Ishikawa (cell line): ENCODE data around the gene CD47.

ENCODE experiments used
- CREB1 ChIP-seq: IDR thresholded peaks from 2 replicates; pipeline ENCODE4 v1.6.1; 2012; ENCODE audit warnings: low read depth
- FOXM1 ChIP-seq: IDR thresholded peaks from 2 replicates; pipeline ENCODE4 v1.6.1; 2012; ENCODE audit warnings: low read depth, borderline replicate concordance
- TAF1 ChIP-seq: IDR thresholded peaks from 2 replicates; pipeline ENCODE4 v1.6.1; 2012; ENCODE audit warnings: low read depth, mild to moderate bottlenecking

DNA sequence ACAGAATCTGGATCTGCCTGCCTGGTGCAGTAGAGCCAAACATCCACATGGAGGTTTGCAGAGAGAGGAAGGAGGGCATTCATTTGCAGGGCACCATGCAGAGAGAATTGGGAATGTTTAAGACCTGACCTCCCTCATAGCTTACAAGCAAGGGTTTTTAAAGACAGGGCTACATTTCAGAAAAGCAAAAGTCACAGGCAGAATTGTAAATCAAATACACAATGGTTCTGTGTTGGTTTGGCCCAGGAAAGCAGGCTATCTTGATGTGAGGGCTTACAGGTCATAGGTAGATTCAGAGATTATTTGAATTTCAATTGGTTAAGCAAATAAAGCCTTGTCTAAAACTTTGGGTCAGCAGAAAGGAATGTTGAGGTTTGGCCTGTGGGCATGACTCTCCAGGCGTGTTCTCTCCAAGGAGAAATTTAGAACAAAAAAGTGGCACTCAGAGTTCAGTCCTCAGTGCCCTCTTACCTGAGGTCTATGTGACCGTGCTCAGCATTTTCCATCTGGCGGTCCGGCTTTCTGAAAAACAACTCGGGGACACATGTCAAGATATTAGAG lies 91.5 kb downstream of the CD47 start:
- no peak for TF ChIP-seq FOXM1
- TF ChIP-seq CREB1 = no peak
- TF ChIP-seq TAF1 = no peak
